NCI-H345 treated with DMSO at 0.1 percent for 48 hours (cell line): ENCODE measurements around the gene GTF2IRD1.
"Not testable (repeated sequence)": the region's sequence is repeated elsewhere in the genome, so short reads cannot be mapped to it uniquely, and the experiment has no call there.

Source experiments
- DNase-seq: peaks from one replicate; lab custom pipeline; 2025; ENCODE audit not compliant: unreplicated experiment; lab: John Stamatoyannopoulos, UW

Gene GTF2IRD1

DNA sequence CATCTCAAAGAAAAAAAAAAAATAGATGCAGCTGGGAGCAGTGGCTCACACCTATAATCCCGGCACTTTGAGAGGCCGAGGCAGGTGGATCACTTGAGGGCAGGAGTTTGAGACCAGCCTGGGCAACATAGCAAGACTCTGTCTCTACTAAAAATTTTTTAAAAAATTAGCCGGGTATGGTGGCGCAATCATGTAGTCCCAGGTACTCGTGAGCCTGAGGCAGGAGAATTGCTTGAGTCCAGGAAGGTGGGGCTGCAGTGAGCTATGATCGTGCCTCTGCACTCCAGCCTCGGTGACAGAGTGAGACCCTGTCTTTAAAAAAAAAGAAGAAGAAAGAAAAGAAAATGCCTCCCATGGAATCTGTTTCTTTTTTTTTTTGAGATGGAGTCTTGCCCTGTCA, 31.9 kb downstream of the GTF2IRD1 start:
- no peak for DNase-seq

DNA sequence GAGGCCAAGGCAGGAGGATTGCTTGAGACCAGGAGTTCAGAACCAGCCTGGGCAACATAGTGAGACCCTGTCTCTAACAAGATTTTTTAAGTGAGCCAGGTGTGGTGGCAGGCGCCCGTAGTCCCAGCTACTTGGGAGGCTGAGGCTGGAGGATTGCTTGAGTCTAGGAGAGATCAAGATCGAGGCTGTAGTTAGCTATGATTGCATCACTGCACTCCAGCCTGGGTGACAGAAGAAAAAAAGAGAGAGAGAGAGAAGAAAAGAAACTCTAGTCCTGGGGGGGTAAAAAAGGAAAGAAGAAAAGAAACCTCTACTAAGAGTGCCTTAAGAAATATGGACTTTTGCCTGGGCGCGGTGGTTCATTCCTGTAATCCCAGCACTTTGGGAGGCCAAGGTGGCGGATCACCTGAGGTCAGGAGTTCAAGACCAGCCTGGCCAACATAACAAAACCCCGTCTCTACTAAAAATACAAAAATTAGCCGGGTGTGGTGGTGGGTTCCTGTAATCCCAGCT, 34.9 kb downstream of the GTF2IRD1 start:
- not testable (repeated sequence) for DNase-seq

DNA sequence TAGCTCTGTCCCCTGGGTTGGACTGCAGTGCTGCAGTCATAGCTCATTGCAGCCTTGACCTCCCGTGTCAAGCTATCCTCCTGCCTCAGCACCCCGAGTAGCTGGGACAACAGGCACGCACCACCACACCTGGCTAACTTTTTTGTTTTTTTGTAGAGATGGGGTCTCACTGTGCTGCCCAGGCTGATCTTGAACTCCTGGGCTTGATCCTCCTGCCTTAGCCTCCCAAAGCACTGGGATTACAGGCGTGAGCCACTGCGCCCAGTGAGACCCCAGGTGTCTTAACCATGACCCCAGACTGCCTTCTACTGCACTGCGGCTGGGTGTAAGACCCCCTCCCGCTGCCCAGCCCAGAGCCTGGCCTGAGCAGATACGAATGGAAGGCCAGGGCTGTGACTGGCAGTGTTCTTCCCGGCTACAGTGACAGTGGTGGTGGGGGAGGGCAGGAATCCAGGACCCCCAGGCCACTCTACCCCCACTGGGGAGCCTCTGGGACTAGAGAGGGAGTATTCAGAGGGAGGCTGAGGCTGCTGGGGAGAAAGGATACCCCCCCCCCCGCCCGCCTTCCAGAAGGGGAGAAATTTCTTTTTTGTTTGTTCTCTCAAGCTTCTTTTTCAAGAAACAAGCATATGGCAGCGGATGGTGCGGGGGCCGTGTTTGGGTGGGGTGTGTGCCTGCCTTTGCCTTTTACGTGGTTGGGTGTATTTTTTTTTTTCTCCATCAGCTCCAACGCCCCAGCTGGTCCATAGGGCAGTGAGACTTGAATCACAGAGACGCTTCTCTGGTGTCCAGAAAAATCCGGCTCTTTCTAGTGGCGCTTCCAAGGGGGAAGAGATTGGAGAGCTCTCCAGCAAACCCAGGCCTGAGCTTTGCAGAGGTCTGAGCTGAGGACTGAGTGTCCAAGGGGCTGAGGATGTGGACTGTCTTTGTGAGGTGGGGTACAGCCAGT, 36.6 kb downstream of the GTF2IRD1 start:
- no peak for DNase-seq

DNA sequence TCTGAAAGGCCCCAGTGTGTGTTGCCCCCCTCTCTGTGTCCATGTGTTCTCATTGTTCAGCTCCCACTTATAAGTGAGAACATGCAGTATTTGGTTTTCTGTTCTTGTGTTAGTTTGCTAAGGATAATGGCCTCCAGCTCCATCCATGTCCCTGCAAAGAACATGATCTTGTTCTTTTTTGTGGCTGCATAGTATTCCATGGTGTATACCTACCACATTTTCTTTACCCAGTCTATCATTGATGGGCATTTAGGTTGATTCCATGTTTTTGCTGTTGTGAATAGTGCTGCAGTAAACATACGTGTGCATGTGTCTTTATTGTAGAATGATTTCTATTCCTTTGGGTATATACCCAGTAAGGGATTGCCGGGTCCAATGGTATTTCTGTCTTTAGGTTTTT, 37.8 kb downstream of the GTF2IRD1 start:
- not testable (repeated sequence) for DNase-seq

DNA sequence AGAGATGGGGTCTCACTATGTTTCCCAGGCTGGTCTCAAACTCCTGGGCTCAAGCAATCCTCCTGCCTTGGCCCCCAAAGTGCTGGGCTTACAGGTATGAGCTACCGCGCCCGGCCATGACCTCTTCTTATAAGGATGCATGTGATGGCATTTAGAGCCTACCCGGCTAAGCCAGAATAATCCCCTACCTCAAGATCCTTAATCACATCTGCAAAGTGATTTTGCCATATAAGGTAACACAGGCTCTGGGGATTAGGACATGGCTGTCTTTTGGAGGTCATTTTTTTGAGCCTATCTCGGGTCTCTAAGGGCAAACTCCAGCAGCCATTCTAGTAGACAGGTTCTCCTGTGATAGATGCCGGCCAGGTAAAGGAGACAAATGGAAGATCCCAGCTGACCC, 39.6 kb downstream of the GTF2IRD1 start:
- DNase-seq = no peak

DNA sequence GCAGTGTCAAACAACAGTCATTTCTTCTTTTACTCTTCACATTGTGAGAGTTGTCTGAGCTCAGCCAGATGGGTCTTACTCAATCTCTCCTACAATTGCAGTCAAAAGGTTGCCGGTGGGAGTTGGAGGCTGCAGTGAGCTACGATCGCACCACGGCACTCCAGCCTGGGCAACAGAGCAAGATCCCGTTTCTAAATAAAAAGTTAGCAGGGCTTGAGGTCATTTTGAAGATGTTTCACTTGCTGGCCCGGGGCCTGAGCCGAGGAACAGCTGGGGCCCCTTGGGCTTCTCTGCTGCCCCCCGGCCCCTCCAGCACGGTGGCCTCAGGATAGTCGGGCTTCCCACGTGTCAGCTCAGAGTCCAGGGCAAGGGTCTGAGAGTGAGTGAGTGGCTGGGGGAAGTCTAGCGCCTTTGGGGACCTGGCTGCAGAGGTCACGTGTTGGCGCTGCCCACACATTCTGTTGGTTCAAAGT, 40.4 kb downstream of the GTF2IRD1 start:
- DNase-seq = no peak

DNA sequence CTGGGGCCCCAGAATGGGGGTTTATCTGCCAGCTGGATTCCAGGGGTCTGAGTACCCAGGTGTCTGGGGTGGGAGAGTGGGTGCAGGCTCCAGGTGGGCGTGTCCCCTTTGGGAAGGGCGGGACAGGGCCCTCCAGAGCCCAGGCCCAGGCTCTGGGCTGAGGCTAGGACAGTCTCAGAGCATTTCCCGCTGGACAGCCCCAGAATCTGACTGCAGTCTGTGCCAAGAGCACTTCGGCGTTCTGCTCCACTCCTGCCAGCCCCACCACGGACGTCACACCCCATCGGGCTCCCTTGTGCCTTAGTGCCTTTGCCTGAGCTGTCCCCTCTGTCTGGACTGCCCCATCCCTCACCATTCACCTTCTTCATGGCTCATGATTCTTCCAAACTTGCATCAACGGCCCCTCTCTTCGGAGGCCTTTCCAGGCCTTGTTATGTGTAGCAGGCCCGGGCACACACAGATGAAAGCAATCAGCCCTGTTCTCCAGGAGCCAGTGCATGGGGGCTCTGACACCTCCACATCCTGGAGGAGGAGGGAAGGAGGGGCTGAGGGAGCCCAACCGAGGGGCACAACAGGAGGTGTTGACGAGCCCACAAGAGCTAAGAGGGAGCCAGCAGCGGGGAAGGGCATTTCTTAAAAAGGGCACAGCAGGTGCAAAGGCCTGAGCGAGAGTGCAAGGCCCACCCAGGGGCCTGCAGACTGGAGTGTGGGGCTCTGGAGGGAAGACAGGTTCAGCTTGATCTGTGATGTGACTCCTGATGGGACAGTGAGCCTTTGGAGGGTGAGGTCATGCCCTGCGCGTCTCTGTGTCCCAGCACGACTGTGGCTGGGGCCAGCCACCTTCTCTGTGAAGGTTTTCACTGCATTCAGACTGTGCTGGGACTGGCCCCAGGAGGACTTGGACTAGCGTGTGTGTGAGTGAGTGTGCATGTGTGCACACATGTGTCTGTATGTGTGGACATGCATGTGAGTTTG, 41.7 kb downstream of the GTF2IRD1 start:
- DNase-seq = no peak

DNA sequence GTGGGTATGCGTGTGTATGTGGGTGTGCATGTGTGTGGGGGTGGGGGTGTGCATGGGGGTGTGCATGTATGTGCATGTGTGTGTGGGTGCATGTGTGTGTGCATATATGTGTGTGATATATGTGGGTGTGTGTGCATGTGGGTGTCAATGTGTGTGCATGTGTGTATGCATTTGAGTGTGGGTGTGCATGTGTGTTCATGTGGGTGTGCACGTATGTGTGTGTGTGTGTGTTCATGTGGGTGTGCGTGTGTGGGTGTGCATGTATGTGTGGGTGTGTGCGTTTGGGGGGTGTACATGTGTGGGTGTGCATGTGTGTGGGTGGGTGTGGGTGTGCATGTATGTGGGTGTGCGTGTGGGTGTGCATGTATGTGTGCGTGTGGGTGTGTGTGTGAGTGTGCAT, 42.6 kb downstream of the GTF2IRD1 start:
- DNase-seq = no peak

DNA sequence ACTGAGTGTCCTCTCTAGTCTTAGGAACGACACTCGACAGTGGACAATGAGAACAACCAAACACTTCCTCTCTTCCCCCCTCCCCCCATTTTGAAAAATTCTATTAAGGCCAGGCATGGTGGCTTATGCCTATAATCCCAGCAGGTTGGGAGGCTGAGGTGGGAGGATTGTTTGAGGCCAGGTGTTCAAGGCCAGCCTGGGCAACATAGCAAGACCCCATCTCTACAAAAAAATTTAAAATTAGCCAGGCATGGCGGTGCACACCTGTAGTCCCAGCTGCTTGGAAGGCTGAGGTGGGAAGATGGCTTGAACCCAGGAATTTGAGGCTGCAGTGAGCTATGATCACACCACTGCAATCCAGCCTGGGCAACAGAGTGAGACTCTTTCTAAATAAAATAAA, 43.1 kb downstream of the GTF2IRD1 start:
- DNase-seq = not testable (repeated sequence)

DNA sequence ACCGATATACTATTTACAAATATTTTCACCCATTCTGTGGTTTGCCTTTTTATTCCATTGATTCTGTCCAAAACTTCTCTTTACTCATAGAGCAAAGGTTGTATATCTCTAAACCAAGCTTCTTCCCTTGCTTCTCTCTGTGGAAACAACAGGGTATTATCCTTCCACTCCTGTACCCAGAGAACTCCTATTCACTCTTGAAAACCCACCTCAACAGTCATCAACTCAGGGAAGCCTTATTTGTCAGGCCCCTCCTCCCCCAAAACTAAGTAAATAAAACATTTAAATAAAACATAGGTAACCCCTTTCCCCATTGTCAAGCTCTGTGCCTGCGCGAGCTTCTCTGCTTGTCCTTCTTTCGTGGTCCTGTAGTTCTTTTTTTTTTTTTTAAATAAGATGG, 44.6 kb downstream of the GTF2IRD1 start:
- no peak for DNase-seq

DNA sequence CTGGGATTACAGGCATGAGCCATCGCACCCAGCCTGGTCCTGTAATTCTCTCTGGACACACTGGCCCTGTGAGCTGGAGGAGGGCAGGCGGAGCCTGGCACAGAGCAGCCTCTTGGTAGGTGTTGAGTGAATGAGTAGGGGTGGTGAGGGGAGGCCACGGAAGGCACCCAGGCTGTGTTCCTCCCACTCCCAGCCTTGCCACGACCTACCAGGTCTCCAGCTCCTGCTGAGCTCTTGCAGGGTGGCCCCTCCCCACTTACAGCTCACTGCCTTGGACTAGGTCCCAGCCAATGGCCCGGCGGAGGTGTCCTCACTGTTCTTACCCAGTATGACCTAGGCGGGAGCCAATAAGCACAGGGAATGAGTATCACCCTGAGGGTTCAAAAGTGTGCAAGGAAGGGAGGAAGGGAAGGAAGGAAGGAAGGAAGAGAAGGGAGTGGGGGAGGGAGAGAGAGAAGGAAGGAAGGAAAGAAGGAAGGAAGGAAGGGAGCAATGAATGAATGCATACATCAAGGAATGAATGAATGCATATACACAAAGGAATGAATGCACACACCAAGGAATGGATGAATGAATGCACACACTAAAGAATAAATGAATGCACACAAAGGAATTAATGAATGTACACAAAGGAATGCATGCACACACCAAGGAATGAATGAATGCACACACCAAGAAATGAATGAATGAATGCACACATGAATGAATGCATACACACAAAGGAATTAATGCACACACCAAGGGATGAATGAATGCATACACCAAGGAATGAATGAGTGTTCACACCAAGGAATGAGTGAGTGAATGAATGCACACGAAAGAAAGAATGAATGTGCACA, 45.5 kb downstream of the GTF2IRD1 start:
- DNase-seq = no peak

DNA sequence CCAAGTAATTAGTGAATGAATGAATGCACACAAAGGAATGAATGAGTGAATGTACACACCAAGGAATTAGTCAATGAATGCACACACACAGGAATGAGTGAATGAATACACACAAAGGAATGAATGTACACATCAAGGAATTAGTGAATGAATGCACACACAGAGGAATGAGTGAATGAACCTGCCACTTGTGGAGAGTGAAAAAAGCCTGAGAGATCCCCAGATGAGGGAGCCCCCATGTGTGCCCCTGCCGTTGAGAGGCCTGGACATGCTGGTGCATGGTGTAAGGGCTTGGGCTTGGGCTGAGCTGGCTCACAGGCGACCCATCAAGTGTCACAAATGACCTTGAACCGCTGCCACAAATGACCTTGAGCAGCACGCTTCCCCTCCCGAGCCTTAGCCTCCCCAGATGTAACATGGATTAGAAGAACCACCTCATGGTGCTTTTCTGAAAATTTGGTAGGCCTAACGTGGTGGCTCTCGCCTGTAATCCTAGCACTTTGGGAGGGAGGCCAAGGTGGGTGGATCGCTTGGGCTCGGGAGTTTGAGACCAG, 46.2 kb downstream of the GTF2IRD1 start:
- DNase-seq = no peak

DNA sequence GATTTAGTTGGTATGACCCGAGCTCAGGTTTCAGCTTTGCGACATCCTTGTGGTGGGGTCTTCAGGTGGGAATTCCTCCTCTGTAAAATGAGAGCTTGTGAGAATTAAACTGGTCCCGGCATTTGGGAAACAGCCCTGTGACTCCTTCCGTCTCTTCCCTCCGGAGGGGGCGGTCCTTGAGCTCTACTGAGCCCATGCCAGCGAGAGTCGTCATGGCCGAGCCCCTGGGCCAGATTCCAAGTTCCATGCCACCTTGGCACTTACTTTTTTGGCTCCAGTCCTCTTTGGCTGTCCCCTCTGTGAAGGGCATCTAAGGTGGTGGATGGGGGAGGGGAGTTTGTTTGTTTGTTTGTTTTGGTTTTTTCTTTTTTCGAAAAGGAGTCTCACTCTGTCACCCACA, 47.6 kb downstream of the GTF2IRD1 start:
- no peak for DNase-seq

DNA sequence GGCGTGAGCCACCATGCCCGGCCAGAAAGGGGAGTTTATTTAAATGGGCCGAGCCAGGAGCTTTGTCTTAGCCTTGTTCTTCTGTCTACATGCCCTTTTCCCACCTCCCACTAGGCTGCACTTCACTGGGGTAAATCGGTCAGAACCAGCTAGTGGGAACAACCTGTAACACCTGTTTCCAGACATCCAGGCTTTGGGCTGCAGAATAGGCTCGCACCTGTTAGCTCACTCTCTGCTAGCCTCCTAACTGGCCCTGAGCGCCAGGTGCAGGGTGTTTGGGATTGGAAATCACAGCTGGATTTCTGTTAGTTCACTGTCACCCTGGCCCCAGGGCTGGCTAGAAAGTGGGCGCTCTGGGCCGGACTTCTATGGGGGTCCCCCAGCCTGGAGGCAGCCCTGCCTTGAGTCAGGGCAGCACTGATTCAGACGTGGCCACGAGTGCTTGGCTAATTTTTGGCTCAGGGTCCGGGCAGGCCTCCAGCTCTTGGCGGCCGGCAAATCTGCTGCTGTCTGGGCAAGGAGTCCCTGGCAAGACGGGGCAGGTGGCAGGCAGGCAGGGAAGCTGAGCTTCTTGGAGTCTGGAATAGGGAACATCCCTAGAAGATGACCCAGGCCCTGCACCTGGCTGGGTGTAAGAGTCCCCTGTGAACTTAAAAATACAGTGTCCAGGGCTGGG, 48.6 kb downstream of the GTF2IRD1 start:
- DNase-seq = peak; percentile 74

DNA sequence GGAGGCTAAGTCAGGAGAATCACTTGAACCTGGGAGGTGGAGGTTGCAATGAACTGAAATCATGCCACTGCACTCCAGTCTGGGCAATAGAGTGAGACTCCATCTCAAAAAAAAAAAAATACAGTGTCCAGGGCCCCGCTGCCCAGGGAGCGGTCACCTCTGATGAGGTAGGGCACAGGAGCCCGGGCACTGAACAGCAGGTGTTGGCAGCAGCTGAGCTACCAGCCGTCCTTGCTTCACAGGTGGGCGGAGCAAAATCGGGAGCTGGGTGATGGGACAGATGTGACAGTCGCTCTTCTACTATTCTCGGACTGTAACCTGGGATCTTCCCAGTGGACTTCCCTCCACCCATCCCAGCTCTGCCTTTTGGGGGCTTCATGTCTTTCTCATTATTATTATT, 49.4 kb downstream of the GTF2IRD1 start:
- no peak for DNase-seq

DNA sequence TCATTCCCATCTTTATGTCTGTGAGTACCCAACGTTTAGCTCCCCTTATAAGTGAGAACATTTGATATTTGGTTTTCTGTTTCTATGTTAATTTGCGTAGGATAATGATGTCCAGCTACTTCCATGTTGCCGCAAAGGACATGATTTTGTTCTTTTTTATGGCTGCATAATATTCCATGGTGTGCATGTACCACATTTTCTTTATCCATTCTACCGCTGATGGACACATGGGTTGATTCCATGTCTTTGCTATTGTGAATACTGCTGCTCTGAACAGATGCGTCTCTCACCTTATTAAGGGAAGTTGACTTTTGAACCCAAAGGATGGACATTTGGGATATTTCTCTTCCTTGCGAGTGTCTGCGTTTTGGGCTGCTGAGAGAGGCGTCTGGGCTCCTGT, 50.2 kb downstream of the GTF2IRD1 start:
- DNase-seq = no peak

DNA sequence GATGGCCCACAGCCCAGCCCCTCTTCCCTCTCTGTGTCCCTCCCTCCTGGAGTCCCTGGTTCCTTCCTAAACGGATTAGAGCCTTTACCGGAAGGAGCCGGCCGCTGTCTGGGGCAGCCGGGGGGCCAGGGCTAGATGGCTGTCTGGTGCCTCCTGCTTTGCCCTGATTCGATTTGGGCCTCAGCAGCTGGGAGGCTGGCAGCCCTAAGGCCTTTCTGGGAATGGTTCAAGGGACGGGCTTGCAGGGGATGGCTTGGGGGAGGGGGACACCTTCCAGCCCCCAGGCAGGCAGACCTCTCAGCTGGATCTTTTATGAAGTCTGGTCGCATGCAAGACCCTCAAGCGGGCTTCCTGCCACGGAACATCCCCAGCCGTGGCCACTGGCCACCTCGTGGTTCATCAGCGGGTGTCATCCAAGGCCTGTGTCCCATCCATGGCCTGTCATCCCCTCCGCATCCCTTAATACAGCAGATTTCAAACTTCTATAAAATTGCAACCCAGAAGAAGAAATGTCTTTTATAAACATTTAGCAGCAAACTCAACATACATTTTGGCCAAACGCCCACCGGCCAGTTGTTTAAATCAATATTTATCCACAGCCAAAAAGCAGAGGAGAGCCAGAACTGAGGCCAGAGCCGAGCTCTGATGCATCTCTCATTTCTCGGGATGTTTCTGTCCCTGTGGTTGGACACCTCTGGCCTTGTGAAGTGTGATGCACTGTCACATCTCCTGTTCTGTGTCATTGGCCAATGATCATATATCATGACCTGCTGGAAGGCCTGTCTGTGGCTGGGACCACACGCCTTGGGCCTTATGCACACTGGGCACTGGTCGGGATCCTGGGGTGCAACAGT, 52.0 kb downstream of the GTF2IRD1 start:
- no peak for DNase-seq

DNA sequence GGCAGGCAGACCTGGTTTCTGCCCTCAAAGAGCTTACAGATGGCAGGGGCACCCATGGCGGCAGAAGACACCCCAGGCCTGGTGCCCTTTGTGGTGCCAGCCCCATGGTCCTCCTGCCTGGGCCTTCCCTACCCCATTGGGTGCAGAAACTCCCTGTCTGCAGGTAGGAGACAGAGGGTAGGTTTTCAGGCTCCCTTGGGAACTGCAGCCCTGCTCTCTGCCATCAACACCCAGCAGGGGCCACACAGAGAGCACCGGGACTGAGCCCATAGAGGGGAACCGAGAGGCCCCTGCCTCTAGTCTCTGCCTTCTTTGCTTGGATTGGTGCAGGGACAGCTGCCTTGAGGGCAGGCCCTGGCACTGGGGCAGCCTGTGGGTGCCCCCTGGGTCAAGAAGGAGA, 52.6 kb downstream of the GTF2IRD1 start:
- no peak for DNase-seq
